DMS79 treated with DMSO at 0.1 percent for 48 hours (cell line): ENCODE measurements around the gene MOB2.
A peak's percentile ranks its signal among the peaks of the same experiment; 100 is the strongest.
"Not testable (repeated sequence)": the region's sequence is repeated elsewhere in the genome, so short reads cannot be mapped to it uniquely, and the experiment has no call there.

Source experiments
- DNase-seq: peaks from one replicate; lab custom pipeline; 2025; lab: John Stamatoyannopoulos, UW

The MOB2 gene

GRCh38 chr11:1517117-1518005, 30.8 kb upstream of the MOB2 start:
- DNase-seq: no peak

GRCh38 chr11:1516273-1517067, 29.9 kb upstream of the MOB2 start:
- no peak for DNase-seq

DNA sequence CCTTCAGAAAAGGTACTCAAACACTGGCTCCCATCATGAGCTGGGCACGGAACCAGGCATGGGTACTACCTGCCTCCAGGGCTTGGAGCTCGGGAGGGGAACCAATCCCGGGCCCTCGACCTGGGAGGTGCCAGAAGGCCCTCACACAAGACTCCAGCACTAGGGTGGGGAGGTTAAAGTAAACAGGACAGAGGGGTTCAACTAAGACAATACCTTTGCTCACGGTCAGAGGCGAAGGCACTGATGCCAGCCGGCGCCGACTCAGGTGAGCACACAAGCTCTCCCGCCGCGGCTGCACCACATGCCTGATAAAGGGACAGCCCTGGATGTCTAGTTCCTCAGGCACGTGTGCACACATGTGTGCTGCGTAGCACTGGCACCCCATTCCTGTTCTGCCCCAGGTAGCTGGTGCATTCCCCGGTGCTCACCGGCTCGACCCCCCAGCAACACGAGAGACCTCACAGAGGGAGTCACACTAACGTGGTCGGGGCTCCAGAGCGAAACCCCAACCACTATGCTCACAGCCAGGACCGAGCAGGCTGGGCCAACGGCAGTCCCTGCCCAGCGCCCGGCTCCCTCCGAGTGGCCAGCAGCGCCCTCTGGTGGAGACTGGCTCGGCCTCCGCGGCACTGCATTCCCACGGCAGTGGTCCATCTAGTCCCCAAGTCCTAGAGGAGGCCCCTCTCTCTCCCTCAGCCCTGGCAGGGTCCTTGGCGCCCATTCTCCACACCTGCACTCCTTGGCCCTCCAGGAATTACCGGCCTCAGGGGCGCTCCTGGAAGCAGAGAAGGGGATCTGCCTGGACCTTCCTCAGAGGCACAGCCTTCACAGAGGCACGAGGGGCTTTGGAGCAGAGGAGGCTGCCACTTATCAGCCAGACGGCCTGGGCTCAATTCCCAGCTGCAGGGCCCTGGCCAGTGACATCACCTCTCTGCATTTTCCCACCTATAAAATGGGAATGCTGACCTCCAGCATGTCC, 28.8 kb upstream of the MOB2 start:
- peak; percentile 12 for DNase-seq

DNA sequence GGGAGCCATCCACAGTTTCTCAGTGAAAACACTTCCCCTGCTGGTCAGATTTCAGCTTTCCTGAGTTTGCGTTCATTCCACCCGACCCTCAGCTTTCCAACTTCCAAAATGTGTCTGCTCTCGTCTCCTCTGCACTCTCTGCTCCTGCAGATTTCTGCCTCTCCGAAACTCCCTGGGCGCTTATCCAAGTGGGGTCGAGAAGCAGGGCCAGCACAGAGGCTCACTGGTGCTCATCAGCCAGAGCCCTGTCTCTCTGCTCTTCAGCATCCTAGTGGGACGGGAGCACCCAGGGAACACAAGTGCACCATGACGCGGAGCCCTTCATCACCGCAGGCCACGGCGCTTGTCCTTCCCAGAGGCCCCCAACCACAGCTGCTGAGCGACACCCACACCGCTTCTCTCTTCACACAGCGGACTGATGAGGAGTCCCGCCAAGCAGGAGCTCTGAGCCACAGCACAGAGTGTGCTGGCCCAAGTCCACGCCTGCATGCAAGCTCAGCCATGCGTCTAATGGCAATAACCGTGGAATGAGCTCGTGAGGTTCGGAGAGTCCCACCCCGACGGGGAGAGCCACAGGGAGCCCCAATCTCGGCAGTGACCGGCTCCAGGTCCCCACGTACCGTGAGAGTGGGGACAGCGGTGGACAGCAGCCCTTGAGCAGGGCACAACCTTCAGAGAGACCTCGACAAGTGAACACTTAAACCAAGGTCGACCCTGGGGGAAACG, 27.9 kb upstream of the MOB2 start:
- DNase-seq: no peak

DNA sequence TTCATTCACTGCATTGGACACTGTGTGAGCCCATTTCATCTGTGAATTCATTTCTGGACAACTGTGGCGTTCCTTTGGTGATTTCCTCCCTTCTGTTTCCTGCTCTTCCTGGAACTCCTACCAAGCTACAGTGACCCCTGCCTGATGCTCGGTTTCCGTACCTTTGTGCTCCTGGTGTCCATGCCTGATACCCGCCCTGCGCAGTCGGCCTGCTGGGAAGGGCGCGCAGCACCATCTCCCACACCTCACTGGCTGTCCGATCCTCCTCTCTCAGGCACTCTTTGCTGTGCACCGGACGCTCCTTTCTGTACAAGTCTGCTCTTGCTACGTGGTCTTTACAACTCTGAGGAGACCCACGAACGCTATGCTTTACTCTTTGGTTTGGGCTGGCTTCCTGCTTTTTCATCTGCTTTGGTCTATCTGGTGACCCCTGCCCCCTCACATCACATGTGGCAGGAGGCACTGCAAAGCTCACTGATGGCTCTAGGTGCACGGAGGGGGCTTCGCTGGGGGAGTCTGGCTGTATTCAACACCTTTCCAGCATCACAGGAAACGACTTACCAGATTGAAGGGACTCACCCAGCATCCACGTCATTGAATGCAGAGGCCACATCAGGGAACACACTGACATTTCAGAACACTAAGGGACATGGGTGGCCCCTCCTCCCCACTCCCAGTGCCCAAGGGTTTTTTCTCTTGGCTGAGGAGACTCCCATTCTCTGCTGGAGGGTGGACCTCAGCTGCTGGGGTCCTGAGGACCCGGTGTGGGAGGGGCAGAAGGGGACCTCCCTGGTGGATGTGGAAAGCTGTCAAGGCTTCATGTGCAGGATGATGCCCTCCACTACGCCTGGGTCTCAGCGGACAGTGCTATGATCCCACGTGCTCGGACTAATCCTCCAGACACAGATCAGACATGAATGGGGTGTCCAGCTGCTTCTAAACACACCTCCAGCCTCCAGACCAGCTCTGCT, 27.0 kb upstream of the MOB2 start:
- no peak for DNase-seq

DNA sequence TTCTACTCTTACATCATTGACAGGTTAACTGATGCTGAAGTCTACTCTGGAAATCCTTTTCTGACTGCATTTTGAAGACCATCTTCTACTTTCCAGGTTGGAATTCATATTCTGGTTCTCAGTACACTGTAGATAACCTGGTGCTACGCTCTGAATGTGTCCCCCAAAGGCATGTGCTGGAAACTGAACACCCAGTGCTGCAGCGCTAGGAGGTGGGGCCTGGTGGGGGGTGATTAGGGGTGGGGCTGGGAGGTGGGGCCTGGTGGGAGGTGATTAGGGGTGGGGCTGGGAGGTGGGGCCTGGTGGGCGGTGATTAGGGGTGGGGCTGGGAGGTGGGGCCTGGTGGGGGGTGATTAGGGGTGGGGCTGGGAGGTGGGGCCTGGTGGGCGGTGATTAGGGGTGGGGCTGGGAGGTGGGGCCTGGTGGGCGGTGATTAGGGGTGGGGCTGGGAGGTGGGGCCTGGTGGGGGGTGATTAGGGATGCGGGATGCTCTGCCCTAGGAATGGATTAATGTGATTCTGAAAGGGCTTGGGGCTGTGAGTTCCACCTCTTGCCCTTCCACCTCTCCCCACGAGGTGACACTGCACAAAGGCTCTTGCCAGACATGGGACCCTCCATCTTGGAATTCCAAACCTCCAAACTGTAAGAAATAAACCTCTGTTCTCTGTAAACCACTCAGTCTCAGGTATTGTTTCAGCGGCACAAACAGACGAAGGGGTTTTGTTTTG, 26.1 kb upstream of the MOB2 start:
- not testable (repeated sequence) for DNase-seq

DNA sequence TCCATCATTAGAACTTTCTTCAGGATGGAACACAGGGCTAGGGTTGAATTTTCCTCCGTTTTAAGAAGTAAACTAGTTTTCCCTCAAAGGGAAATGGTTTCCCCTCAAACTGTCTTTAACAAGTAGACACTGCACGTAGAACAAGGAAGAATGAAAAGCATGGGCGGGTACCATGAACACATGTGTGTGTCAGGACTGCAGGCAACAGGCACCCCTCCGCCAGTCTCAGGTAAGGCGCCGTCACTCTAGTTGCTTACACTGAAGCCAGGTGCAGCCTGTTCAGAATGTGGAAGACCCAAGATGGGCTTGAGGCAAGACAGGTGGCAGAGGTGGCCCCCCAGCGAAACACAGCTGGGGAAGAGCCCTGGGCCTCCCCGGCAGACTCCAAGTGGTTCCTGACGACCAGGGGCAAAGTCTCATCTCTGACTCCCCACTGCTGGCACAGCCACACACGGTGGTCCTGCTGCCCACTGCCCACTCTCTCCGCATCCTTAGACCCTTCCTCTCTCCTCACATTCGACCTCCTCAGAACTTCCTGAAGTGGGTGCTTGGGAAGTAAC, 25.4 kb upstream of the MOB2 start:
- DNase-seq: no peak

DNA sequence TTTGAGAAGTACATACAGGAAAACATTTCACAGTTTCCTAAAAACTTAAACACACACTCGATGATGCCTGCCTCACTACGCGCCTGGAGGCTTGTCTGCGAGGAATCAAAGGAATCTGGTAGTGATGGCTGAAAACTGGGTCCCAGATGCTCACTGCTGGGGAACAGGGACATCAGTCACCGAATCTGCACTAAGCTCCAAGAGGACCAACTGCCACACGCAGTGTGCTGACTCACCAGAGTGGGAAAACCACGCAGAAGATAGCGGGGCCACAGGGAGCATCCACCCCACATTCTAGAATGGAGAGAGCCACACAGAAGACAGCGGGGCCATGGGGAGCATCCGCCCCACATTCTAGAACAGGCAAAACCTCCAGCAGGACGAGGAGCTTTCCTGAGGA, 24.3 kb upstream of the MOB2 start:
- DNase-seq: no peak

- DNase-seq: not testable (repeated sequence)
Observed at GRCh38 chr11:1510351-1510750, 23.8 kb upstream of the MOB2 start.

- no peak for DNase-seq
Observed at GRCh38 chr11:1509626-1510255, 23.2 kb upstream of the MOB2 start.

DNA sequence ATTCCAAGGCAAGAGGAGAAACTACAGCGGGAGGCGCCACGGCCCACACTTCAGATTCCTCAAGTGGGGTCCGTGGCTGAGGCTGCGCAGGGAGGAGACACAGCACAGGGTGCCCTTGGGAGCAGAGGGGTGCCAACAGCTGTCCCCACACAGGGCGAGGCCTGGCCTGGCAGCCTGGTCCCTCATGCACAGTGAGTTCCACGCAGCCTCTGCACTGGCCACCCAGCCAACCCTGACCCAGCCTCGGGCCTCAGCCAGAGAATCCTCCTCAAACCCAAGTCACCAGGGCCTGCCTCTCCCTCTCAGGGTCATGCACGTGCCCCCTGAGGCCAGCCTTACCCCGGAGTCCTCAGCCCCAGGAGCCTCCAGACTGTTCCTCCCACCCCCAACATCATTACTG, 22.4 kb upstream of the MOB2 start:
- no peak for DNase-seq

- DNase-seq: no peak
Observed at GRCh38 chr11:1508491-1508891, 21.9 kb upstream of the MOB2 start.

- DNase-seq: no peak
Observed at GRCh38 chr11:1507381-1508140, 21.0 kb upstream of the MOB2 start.

GRCh38 chr11:1506981-1507380, 20.4 kb upstream of the MOB2 start:
- DNase-seq: no peak

DNA sequence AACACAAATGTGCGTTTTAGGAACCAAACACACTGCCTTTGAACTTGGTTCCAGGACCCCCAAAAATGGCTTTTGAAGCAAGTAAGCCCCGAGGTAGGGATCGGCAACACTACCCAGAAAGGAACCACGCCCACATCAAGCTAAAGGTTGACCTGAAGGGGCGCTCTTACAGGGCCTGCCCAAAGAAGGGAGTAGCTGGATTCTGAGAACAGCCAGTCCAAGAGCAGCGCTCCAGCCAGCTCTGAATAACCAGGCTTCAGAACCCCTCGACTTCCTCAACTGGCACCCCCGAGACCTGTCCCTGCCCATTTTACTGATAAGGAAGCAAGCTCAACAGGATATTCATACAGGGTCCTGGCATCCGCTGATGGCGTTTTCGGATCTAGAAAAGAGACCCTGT, 18.9 kb upstream of the MOB2 start:
- DNase-seq: no peak

DNA sequence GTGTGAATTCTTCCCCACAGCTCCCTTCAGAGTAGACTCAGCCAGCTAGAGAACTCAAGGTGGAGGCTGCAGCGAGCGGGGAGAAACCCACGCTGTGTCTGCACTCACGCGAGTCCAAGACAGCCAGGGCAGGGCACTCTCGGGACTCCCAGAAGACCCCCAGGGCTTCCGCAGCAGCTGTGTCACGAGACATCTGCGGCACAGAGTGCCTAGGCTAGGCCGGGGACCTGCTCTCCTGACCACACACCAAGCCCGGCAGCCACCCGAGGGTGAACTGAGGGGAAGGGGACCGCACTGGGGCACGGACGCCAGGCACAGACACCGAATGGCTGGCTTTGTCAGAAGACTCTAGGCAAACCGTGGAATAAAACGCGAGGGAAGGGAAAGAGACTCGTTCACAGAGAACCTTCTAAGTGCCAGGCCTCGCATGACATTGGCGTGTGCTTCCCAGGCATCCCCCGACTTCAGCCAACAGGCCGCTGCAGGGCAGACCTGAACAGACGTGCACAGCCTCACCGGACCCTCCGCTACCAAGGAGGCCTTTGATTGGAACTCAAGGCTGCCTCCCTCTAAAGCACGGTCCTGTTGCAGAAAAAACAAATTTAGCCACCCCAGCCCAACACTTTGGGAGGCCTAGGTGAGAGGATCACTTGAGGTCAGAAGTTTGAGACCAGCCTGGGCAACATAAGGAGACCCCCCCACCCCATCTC, 18.2 kb upstream of the MOB2 start:
- DNase-seq: no peak

GRCh38 chr11:1504138-1504537, 17.6 kb upstream of the MOB2 start:
- DNase-seq: no peak
